Stimulated activated CD4-positive, alpha-beta T cell treated with anti-CD3 and anti-CD28 coated beads, Interleukin-15, amount 100 ng/mL, for 48 hours (primary cell): ENCODE results near the gene HYLS1.
A peak's percentile ranks its signal among the peaks of the same experiment; 100 is the strongest.

Experiments
- DNase-seq, 2 donors: peaks; one replicate each; pipeline ENCODE4 v3.0.0-alpha.2; 2020; ENCODE audit warnings: low read depth in 2 of 2

The HYLS1 gene

GRCh38 chr11:125932301-125932700 lies 44.8 kb downstream of the HYLS1 start:
- DNase-seq = no peak

GRCh38 chr11:125933030-125933813 lies 45.8 kb downstream of the HYLS1 start:
- DNase-seq = no peak

- DNase-seq = no peak
Observed at GRCh38 chr11:125934473-125934872, 47.0 kb downstream of the HYLS1 start.

- DNase-seq = no peak
Observed at GRCh38 chr11:125935056-125935455, 47.6 kb downstream of the HYLS1 start.

GRCh38 chr11:125935618-125936199 lies 48.2 kb downstream of the HYLS1 start:
- DNase-seq = no peak

GRCh38 chr11:125938418-125938817 lies 51.0 kb downstream of the HYLS1 start:
- no peak for DNase-seq

- DNase-seq = no peak
Observed at GRCh38 chr11:125939081-125939521, 51.6 kb downstream of the HYLS1 start.

- no peak for DNase-seq
Observed at GRCh38 chr11:125940145-125940544, 52.7 kb downstream of the HYLS1 start.

GRCh38 chr11:125941267-125941618 lies 53.8 kb downstream of the HYLS1 start:
- DNase-seq = no peak

- peak; percentile 19 to 47 for DNase-seq
Observed at GRCh38 chr11:125941619-125942611, 54.4 kb downstream of the HYLS1 start.

- DNase-seq = no peak
Observed at GRCh38 chr11:125942771-125943428, 55.4 kb downstream of the HYLS1 start.

GRCh38 chr11:125943661-125944349 lies 56.3 kb downstream of the HYLS1 start:
- DNase-seq = no peak

GRCh38 chr11:125944350-125945010 lies 57.0 kb downstream of the HYLS1 start:
- no peak for DNase-seq

GRCh38 chr11:125945011-125945796 lies 57.7 kb downstream of the HYLS1 start:
- DNase-seq = no peak

GRCh38 chr11:125945797-125946520 lies 58.5 kb downstream of the HYLS1 start, which contains the start of gene VSIG10L2:
Gene VSIG10L2, plus strand, starts transcription at chr11:125946044. Its CDS starts 12 bp downstream, at chr11:125946056.
- no peak for DNase-seq

- DNase-seq = no peak
Observed at GRCh38 chr11:125946712-125947418, 59.4 kb downstream of the HYLS1 start.

GRCh38 chr11:125947419-125948277 lies 60.2 kb downstream of the HYLS1 start:
- DNase-seq = no peak
